Activated gamma-delta T cell treated with Interleukin-2 at 50 U/mL for 16 hours (primary cell): Measurements from ENCODE around the gene ETV3L.
A peak's percentile ranks its signal among the peaks of the same experiment; 100 is the strongest.

Experiments
- DNase-seq: peaks from one replicate; pipeline ENCODE4 v3.0.0-alpha.2; 2020

The ETV3L gene

GRCh38 chr1:157099633-157100009 is at the start of gene ETV3L:
TSS of gene ETV3L (minus strand) at chr1:157099808. CDS start at chr1:157099523, 285 bp downstream.
- no peak for DNase-seq

GRCh38 chr1:157147906-157148700 is 48.5 kb upstream of the ETV3L start:
- DNase-seq, result no peak

GRCh38 chr1:157147037-157147436 is 47.4 kb upstream of the ETV3L start:
- no peak for DNase-seq

GRCh38 chr1:157146244-157146643 is 46.6 kb upstream of the ETV3L start:
- no peak for DNase-seq

- no peak for DNase-seq
Observed at GRCh38 chr1:157145076-157145475, 45.5 kb upstream of the ETV3L start.

- no peak for DNase-seq
Observed at GRCh38 chr1:157144509-157144908, 44.9 kb upstream of the ETV3L start.

GRCh38 chr1:157142765-157143423 is 43.3 kb upstream of the ETV3L start:
- DNase-seq, result no peak

- no peak for DNase-seq
Observed at GRCh38 chr1:157142201-157142600, 42.6 kb upstream of the ETV3L start.

- DNase-seq, result no peak
Observed at GRCh38 chr1:157141212-157141855, 41.7 kb upstream of the ETV3L start.

GRCh38 chr1:157140063-157140588 is 40.5 kb upstream of the ETV3L start:
- DNase-seq, result no peak

- no peak for DNase-seq
Observed at GRCh38 chr1:157139052-157139715, 39.6 kb upstream of the ETV3L start.

- DNase-seq, result peak; percentile 78
Observed at GRCh38 chr1:157138220-157139051, 38.8 kb upstream of the ETV3L start, which contains the start of gene ETV3. TSS of gene ETV3 (minus strand) at chr1:157138395. CDS start at chr1:157136352, 2,043 bp downstream.

GRCh38 chr1:157137408-157138219 is 38.0 kb upstream of the ETV3L start:
- DNase-seq, result no peak

- no peak for DNase-seq
Observed at GRCh38 chr1:157137046-157137407, 37.4 kb upstream of the ETV3L start.

GRCh38 chr1:157136133-157136532 is 36.5 kb upstream of the ETV3L start:
- DNase-seq, result no peak

- no peak for DNase-seq
Observed at GRCh38 chr1:157135646-157136045, 36.0 kb upstream of the ETV3L start.

GRCh38 chr1:157135070-157135469 is 35.5 kb upstream of the ETV3L start:
- DNase-seq, result no peak

- no peak for DNase-seq
Observed at GRCh38 chr1:157134442-157134841, 34.8 kb upstream of the ETV3L start.

GRCh38 chr1:157133426-157133825 is 33.8 kb upstream of the ETV3L start:
- DNase-seq, result no peak

- no peak for DNase-seq
Observed at GRCh38 chr1:157132616-157133167, 33.1 kb upstream of the ETV3L start.

GRCh38 chr1:157132111-157132510 is 32.5 kb upstream of the ETV3L start:
- no peak for DNase-seq
